PC-9 (cell line): ENCODE measurements around the gene FOXN3.

Source experiments
- CTCF ChIP-seq: fragments of 200-600 bp; sonication (generic); conservative IDR thresholded peaks from 2 replicates; pipeline ENCODE4 v1.6.1; 2017; ENCODE audit warnings: mixed run types, antibody characterized with exemption, mild to moderate bottlenecking, moderate library complexity
- EZH2 ChIP-seq: fragments of 200-600 bp; sonication (generic); IDR thresholded peaks from 2 replicates; pipeline ENCODE4 v1.8.0; 2017; ENCODE audit warnings: antibody characterized with exemption, low read depth

- TF ChIP-seq EZH2 (no peak), CTCF (no peak)
Observed at GRCh38 chr14:89444516-89445125, 27.6 kb upstream of the FOXN3 start.
